ENCODE results near the gene LSMEM2.

Gene LSMEM2

GRCh38 chr3:50326182-50326541 lies 47.3 kb downstream of the LSMEM2 start:
- Mint-ChIP-seq H3K9me3 (no peaks in the 10 kb centered on the region), H3K4me3 (peak overlapping the region; percentile 51 to 99 (median 70)), H3K27me3 (ENCODE audit: low read depth) (no peaks in the 10 kb centered on the region), H3K4me1 (peaks cover 22% of the 10 kb centered on the region), H3K27ac (peak overlapping the region in 1 of 3 experiments; percentile 41), H3K36me3 (ENCODE audit: low read depth) (peaks cover 14% of the 10 kb centered on the region)
- no peak for TF ChIP-seq CTCF (IDR thresholded peaks at IDR 0.05; ENCODE audit: unreplicated experiment in 3 of 3)

- Mint-ChIP-seq H3K9me3 (no peaks in the 10 kb centered on the region), H3K4me1 (peaks cover 22% of the 10 kb centered on the region), H3K27me3 (ENCODE audit: low read depth) (no peaks in the 10 kb centered on the region), H3K36me3 (ENCODE audit: low read depth) (peaks cover 15% of the 10 kb centered on the region), H3K4me3 (peak overlapping the region; percentile 89 to 99 (median 96)), H3K27ac (no peak overlapping the region)
- TF ChIP-seq CTCF (IDR thresholded peaks at IDR 0.05; ENCODE audit: unreplicated experiment in 3 of 3), result no peak
These were observed 48.2 kb downstream of the LSMEM2 start for GRCh38 chr3:50327129-50327528.

GRCh38 chr3:50327943-50328691 lies 49.2 kb downstream of the LSMEM2 start, which contains the start of gene TUSC2:
Gene TUSC2, minus strand, starts transcription at chr3:50328223. Its CDS starts 124 bp downstream, at chr3:50328099.
- no peaks in the 10 kb centered on the region for H3K9me3 Mint-ChIP-seq
- TF ChIP-seq CTCF (IDR thresholded peaks at IDR 0.05; ENCODE audit: unreplicated experiment in 3 of 3), result no peak
- H3K4me3 Mint-ChIP-seq, result peak within 1 kb of the TSS; percentile 89 to 99 (median 96)
- peak within 1 kb of the TSS; percentile 75 to 97 (median 91) for H3K27ac Mint-ChIP-seq
- H3K27me3 Mint-ChIP-seq (ENCODE audit: low read depth), result no peaks in the 10 kb centered on the region
- H3K4me1 Mint-ChIP-seq, result peaks cover 19% of the 10 kb centered on the region
- H3K36me3 Mint-ChIP-seq (ENCODE audit: low read depth), result peaks cover 15% of the 10 kb centered on the region

GRCh38 chr3:50330330-50330729 lies 51.4 kb downstream of the LSMEM2 start:
- Mint-ChIP-seq H3K36me3 (ENCODE audit: low read depth) (peaks cover 10% of the 10 kb centered on the region), H3K27ac (no peak overlapping the region), H3K4me3 (peak overlapping the region in 2 of 3 experiments; percentile 42 to 56), H3K27me3 (ENCODE audit: low read depth) (no peaks in the 10 kb centered on the region), H3K4me1 (peaks cover 19% of the 10 kb centered on the region), H3K9me3 (no peaks in the 10 kb centered on the region)
- no peak for TF ChIP-seq CTCF (IDR thresholded peaks at IDR 0.05; ENCODE audit: unreplicated experiment in 3 of 3)

GRCh38 chr3:50331364-50331907 lies 52.5 kb downstream of the LSMEM2 start:
- Mint-ChIP-seq H3K36me3 (ENCODE audit: low read depth) (peaks cover 10% of the 10 kb centered on the region), H3K27me3 (ENCODE audit: low read depth) (no peaks in the 10 kb centered on the region), H3K9me3 (no peaks in the 10 kb centered on the region), H3K4me3 (no peak overlapping the region), H3K27ac (no peak overlapping the region), H3K4me1 (peaks cover 25% of the 10 kb centered on the region)
- no peak for TF ChIP-seq CTCF (IDR thresholded peaks at IDR 0.05; ENCODE audit: unreplicated experiment in 3 of 3)

Data from nephron (organoid).